Measurements from ENCODE around the gene KRTAP2-3. TPM values are rescaled to one million over a fixed set of nuclear protein-coding genes. Genes with fewer than 3 reads are reported as not detected.
"Not testable (repeated sequence)": the region's sequence is repeated elsewhere in the genome, so short reads cannot be mapped to it uniquely, and the experiment has no call there.

The KRTAP2-3 gene
- total RNA-seq = not detected
- not detected for polyA plus RNA-seq (2013, experiment 1 of 2)
- polyA plus RNA-seq (2013, experiment 2 of 2) = 0.33 TPM
- long read RNA-seq, experiment 1 = 0 reads
- long read RNA-seq, experiment 2 = 0 reads
- long read RNA-seq, experiment 3 = 0 reads
- long read RNA-seq, experiment 4 = 0 reads

GRCh38 chr17:41060052-41060604 lies at the start of gene KRTAP2-3:
KRTAP2-3 (minus strand) TSS chr17:41060114; CDS start chr17:41060050, 64 bp downstream.
- Histone ChIP-seq H3K36me3 (ENCODE audit: control insufficient read depth, insufficient read depth, low read length) (no peaks in the 10 kb centered on the region), H3K9ac (ENCODE audit: extremely low read depth, low read length, poor library complexity, severe bottlenecking) (no peak within 1 kb of the TSS), H3K27me3 (ENCODE audit: control insufficient read depth, insufficient read depth, low read length, poor library complexity, severe bottlenecking) (no peaks in the 10 kb centered on the region), H3K4me3 (ENCODE audit: low read length) (no peak within 1 kb of the TSS), H3K27ac (ENCODE audit: low read depth, low read length) (no peak within 1 kb of the TSS), H3K4me1 (ENCODE audit: control insufficient read depth, insufficient read depth, low read length) (no peaks in the 10 kb centered on the region), H3K9me3 (ENCODE audit: control insufficient read depth, low read length) (peaks cover 7% of the 10 kb centered on the region)
- H3K4me1 Mint-ChIP-seq = peaks cover 3% of the 10 kb centered on the region
- H3K27ac Mint-ChIP-seq = no peak within 1 kb of the TSS
- no peak for DNase-seq
- H3K4me3 Mint-ChIP-seq = no peak within 1 kb of the TSS
- TF ChIP-seq CTCF (conservative IDR thresholded peaks at IDR 0.05) = no peak
- no peaks in the 10 kb centered on the region for H3K27me3 Mint-ChIP-seq (ENCODE audit: insufficient read depth)
- 92% methylated on average over 3 to 6 of the region's 6 CpGs for WGBS, 2 experiments (ENCODE audit: insufficient coverage in 1 of 2, insufficient read length in 1 of 2)
- peaks cover 7% of the 10 kb centered on the region for H3K9me3 Mint-ChIP-seq
- no peaks in the 10 kb centered on the region for H3K36me3 Mint-ChIP-seq (ENCODE audit: low read depth)

DNA sequence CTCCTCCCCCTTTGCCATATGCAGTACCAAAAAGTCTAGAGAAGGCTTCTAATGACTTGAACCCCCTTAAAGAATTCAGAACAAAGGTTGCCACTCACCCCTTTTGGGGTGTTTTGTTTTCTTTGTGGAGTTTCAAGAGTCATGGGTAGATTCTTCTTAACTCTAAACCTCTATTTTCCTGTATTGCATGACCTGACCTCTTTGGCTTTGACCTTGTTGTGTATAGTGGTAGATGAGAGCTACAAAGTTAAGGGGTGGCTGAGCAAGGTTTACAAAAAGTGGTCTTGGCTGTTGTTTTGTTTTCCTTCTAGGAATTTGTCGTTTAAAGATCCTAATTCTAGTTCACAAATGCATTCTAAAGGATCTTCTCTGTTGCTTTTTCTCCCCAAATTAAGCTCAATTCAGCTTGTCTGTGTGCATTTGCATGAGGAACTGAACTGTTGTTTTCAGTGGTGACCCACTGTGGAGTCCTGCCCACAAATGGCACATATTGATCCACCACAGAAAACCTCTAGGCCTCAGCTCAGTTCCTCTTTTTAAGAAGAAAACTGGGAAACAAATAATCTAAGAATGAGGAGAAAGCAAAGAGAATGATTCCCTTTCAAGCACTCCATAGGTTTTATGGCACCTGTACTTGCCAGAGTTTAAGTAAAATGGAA lies 48.9 kb upstream of the KRTAP2-3 start:
- H3K9me3 ChIP-seq (ENCODE audit: control insufficient read depth, low read length) = peaks cover 32% of the 10 kb centered on the region
- not testable (repeated sequence) for H3K4me3 Mint-ChIP-seq; H3K4me1 Mint-ChIP-seq; H3K4me1 ChIP-seq (ENCODE audit: control insufficient read depth, insufficient read depth, low read length); H3K36me3 ChIP-seq (ENCODE audit: control insufficient read depth, insufficient read depth, low read length); DNase-seq; H3K27me3 ChIP-seq (ENCODE audit: control insufficient read depth, insufficient read depth, low read length, poor library complexity, severe bottlenecking); H3K27ac ChIP-seq (ENCODE audit: low read depth, low read length); H3K9ac ChIP-seq (ENCODE audit: extremely low read depth, low read length, poor library complexity, severe bottlenecking); H3K36me3 Mint-ChIP-seq (ENCODE audit: low read depth); H3K27me3 Mint-ChIP-seq (ENCODE audit: insufficient read depth); H3K27ac Mint-ChIP-seq; H3K4me3 ChIP-seq (ENCODE audit: low read length)
- WGBS, 2 experiments (ENCODE audit: insufficient coverage in 1 of 2, insufficient read length in 1 of 2) = 40 to 64% methylated on average over 1 of the region's 1 CpG
- H3K9me3 Mint-ChIP-seq = peaks cover 31% of the 10 kb centered on the region

GRCh38 chr17:41107941-41108450 lies 48.1 kb upstream of the KRTAP2-3 start:
- Histone ChIP-seq H3K27ac (ENCODE audit: low read depth, low read length) (no peak overlapping the region), H3K4me3 (ENCODE audit: low read length) (no peak overlapping the region), H3K27me3 (ENCODE audit: control insufficient read depth, insufficient read depth, low read length, poor library complexity, severe bottlenecking) (no peaks in the 10 kb centered on the region), H3K9ac (ENCODE audit: extremely low read depth, low read length, poor library complexity, severe bottlenecking) (no peak overlapping the region), H3K9me3 (ENCODE audit: control insufficient read depth, low read length) (peaks cover 27% of the 10 kb centered on the region), H3K4me1 (ENCODE audit: control insufficient read depth, insufficient read depth, low read length) (no peaks in the 10 kb centered on the region), H3K36me3 (ENCODE audit: control insufficient read depth, insufficient read depth, low read length) (no peaks in the 10 kb centered on the region)
- Mint-ChIP-seq H3K4me1 (peaks cover 9% of the 10 kb centered on the region), H3K27me3 (ENCODE audit: insufficient read depth) (peaks cover 2% of the 10 kb centered on the region), H3K27ac (no peak overlapping the region), H3K9me3 (peaks cover 25% of the 10 kb centered on the region), H3K36me3 (ENCODE audit: low read depth) (no peaks in the 10 kb centered on the region), H3K4me3 (no peak overlapping the region)
- no peak for DNase-seq
- WGBS, 2 experiments (ENCODE audit: insufficient coverage in 1 of 2, insufficient read length in 1 of 2) = 76 to 86% methylated on average over 1 of the region's 1 CpG
- no peak for TF ChIP-seq CTCF (conservative IDR thresholded peaks at IDR 0.05)

- not testable (repeated sequence) for H3K4me1 ChIP-seq (ENCODE audit: control insufficient read depth, insufficient read depth, low read length); H3K36me3 ChIP-seq (ENCODE audit: control insufficient read depth, insufficient read depth, low read length); H3K9me3 ChIP-seq (ENCODE audit: control insufficient read depth, low read length); H3K9ac ChIP-seq (ENCODE audit: extremely low read depth, low read length, poor library complexity, severe bottlenecking); DNase-seq; H3K27ac ChIP-seq (ENCODE audit: low read depth, low read length); H3K9me3 Mint-ChIP-seq; H3K4me3 Mint-ChIP-seq; H3K4me1 Mint-ChIP-seq; H3K4me3 ChIP-seq (ENCODE audit: low read length); H3K27me3 Mint-ChIP-seq (ENCODE audit: insufficient read depth); H3K27me3 ChIP-seq (ENCODE audit: control insufficient read depth, insufficient read depth, low read length, poor library complexity, severe bottlenecking); H3K36me3 Mint-ChIP-seq (ENCODE audit: low read depth); H3K27ac Mint-ChIP-seq
- 82 to 96% methylated on average over 6 to 10 of the region's 10 CpGs for WGBS, 2 experiments (ENCODE audit: insufficient coverage in 1 of 2, insufficient read length in 1 of 2)
Observed at GRCh38 chr17:41105347-41105746, 45.4 kb upstream of the KRTAP2-3 start, which contains the start of gene KRTAP4-9. KRTAP4-9 (plus strand) TSS chr17:41105389; CDS start chr17:41105389, 0 bp downstream.

DNA sequence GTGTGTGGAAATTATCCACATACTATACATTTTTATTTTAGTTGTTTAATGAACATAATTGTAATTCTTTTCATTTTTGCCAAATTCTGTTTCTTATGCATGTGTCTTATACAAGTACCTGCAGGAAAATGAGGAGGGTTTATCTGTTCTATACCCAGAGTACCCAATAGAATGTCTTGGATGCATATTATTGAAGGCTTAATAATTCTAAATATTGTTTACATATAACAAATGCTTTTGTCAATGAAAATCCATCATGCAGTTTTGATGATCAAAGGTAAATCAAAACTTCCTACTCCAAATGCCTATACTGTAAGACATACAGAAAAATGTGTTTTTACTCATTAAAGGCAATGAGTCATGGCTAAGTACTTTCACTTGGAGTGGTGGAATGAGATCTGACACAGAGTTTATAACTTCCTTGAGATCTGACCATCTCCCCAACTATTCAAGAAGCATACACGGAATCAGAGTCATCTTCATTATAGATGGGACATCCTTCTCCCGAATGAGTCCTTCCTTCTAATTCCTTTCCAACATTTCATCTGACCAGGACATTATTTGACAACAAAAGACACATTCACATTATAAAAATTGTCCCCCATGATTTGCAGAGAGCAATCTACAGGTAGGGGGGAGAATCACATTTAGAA lies 44.6 kb upstream of the KRTAP2-3 start:
- H3K27me3 ChIP-seq (ENCODE audit: control insufficient read depth, insufficient read depth, low read length, poor library complexity, severe bottlenecking); H3K9me3 Mint-ChIP-seq; H3K9ac ChIP-seq (ENCODE audit: extremely low read depth, low read length, poor library complexity, severe bottlenecking); H3K4me3 Mint-ChIP-seq; H3K4me1 Mint-ChIP-seq; H3K4me1 ChIP-seq (ENCODE audit: control insufficient read depth, insufficient read depth, low read length); DNase-seq; H3K9me3 ChIP-seq (ENCODE audit: control insufficient read depth, low read length); H3K4me3 ChIP-seq (ENCODE audit: low read length); H3K36me3 Mint-ChIP-seq (ENCODE audit: low read depth); H3K36me3 ChIP-seq (ENCODE audit: control insufficient read depth, insufficient read depth, low read length); H3K27me3 Mint-ChIP-seq (ENCODE audit: insufficient read depth); H3K27ac Mint-ChIP-seq; H3K27ac ChIP-seq (ENCODE audit: low read depth, low read length): not testable (repeated sequence)
- WGBS, 2 experiments (ENCODE audit: insufficient coverage in 1 of 2, insufficient read length in 1 of 2) = 80% methylated on average over 1 of the region's 2 CpGs; no CpG with 5 or more reads in 1 of the 2 experiments

Data from endodermal cell (in vitro differentiated cells).